ENCODE results near the gene ARHGAP26.
"Not testable (repeated sequence)": the region's sequence is repeated elsewhere in the genome, so short reads cannot be mapped to it uniquely, and the experiment has no call there.

The ARHGAP26 gene

GRCh38 chr5:142970440-142971030 is 200.4 kb downstream of the ARHGAP26 start:
- no peak for DNase-seq

- DNase-seq = no peak
Measured at GRCh38 chr5:142971303-142972013, 201.3 kb downstream of the ARHGAP26 start.

GRCh38 chr5:142972064-142972570 is 201.9 kb downstream of the ARHGAP26 start:
- DNase-seq = no peak

- no peak for DNase-seq
Measured at GRCh38 chr5:142973932-142974331, 203.8 kb downstream of the ARHGAP26 start.

- DNase-seq = no peak
Measured at GRCh38 chr5:142974409-142974808, 204.2 kb downstream of the ARHGAP26 start.

GRCh38 chr5:142976861-142977260 is 206.7 kb downstream of the ARHGAP26 start:
- DNase-seq = no peak

- DNase-seq = no peak
Measured at GRCh38 chr5:142977363-142978051, 207.3 kb downstream of the ARHGAP26 start.

- no peak for DNase-seq
Measured at GRCh38 chr5:142978252-142978651, 208.1 kb downstream of the ARHGAP26 start.

GRCh38 chr5:142978726-142979125 is 208.5 kb downstream of the ARHGAP26 start:
- DNase-seq = no peak

- no peak for DNase-seq
Measured at GRCh38 chr5:142979636-142980035, 209.5 kb downstream of the ARHGAP26 start.

- no peak for DNase-seq
Measured at GRCh38 chr5:142981475-142981874, 211.3 kb downstream of the ARHGAP26 start.

GRCh38 chr5:142981886-142982820 is 212.0 kb downstream of the ARHGAP26 start:
- no peak for DNase-seq

GRCh38 chr5:142982821-142983200 is 212.6 kb downstream of the ARHGAP26 start:
- no peak for DNase-seq

- DNase-seq = no peak
Measured at GRCh38 chr5:142984011-142984410, 213.8 kb downstream of the ARHGAP26 start.

GRCh38 chr5:142984525-142984924 is 214.3 kb downstream of the ARHGAP26 start:
- no peak for DNase-seq

GRCh38 chr5:142989270-142989669 is 219.1 kb downstream of the ARHGAP26 start:
- DNase-seq = not testable (repeated sequence)

GRCh38 chr5:142990073-142990472 is 219.9 kb downstream of the ARHGAP26 start:
- not testable (repeated sequence) for DNase-seq

- no peak for DNase-seq
Measured at GRCh38 chr5:142994218-142994617, 224.0 kb downstream of the ARHGAP26 start.

- DNase-seq = not testable (repeated sequence)
Measured at GRCh38 chr5:142995621-142996020, 225.4 kb downstream of the ARHGAP26 start.

- no peak for DNase-seq
Measured at GRCh38 chr5:142997591-142997990, 227.4 kb downstream of the ARHGAP26 start.

GRCh38 chr5:142998316-142999020 is 228.3 kb downstream of the ARHGAP26 start:
- no peak for DNase-seq

- DNase-seq = not testable (repeated sequence)
Measured at GRCh38 chr5:143000551-143000950, 230.4 kb downstream of the ARHGAP26 start.
